Stomach (tissue), 4 donors: Measurements from ENCODE around the gene DDC.

Experiments used
- CTCF ChIP-seq, 7 experiments: fragments of 450-650 bp in 4 of 7; fragments of 200-600 bp in 3 of 7; sonication (generic) in 3 of 7; IDR thresholded peaks; one replicate each; pipeline ENCODE4 v1.5.1; 2016 to 2019; ENCODE audit warnings: antibody characterized with exemption in 7 of 7, control low read depth in 2 of 7, mild to moderate bottlenecking in 1 of 7
- POLR2A ChIP-seq, 4 donors: fragments of 450-650 bp; IDR thresholded peaks; one replicate each; pipeline ENCODE4 v1.6.1; 2016; ENCODE audit warnings: antibody characterized with exemption in 4 of 4, control low read depth in 2 of 4, mild to moderate bottlenecking in 1 of 4, moderate library complexity in 1 of 4

GRCh38 chr7:50534690-50535290, 30.4 kb downstream of the DDC start:
- TF ChIP-seq CTCF (IDR thresholded peaks at IDR 0.05) (no peak), POLR2A (IDR thresholded peaks at IDR 0.05) (no peak)
